Activated T-cell treated with anti-CD3 and anti-CD28 coated beads, Interleukin-2, amount 50 U/mL, for 24 hours (primary cell): ENCODE results near the gene TMEM45A.
"Not testable (repeated sequence)": the region's sequence is repeated elsewhere in the genome, so short reads cannot be mapped to it uniquely, and the experiment has no call there.

Experiments used
- DNase-seq: peaks from one replicate; pipeline ENCODE4 v3.0.0-alpha.2; 2020
- H3K27ac Mint-ChIP-seq: 2 replicates; pipeline ENCODE4 v1.8.0; 2020; ENCODE audit warnings: mild to moderate bottlenecking, mixed read lengths
- H3K27me3 Mint-ChIP-seq: 2 replicates; pipeline ENCODE4 v1.8.0; 2020; ENCODE audit warnings: mixed read lengths
- H3K36me3 Mint-ChIP-seq: 2 replicates; pipeline ENCODE4 v1.8.0; 2020; ENCODE audit warnings: low read depth, mixed read lengths
- H3K4me1 Mint-ChIP-seq: 2 replicates; pipeline ENCODE4 v1.8.0; 2020; ENCODE audit warnings: low read depth, mixed read lengths
- H3K4me3 Mint-ChIP-seq: 2 replicates; pipeline ENCODE4 v1.8.0; 2020; ENCODE audit warnings: mild to moderate bottlenecking, moderate library complexity, mixed read lengths
- H3K9me3 Mint-ChIP-seq: 2 replicates; pipeline ENCODE4 v1.8.0; 2020; ENCODE audit warnings: mixed read lengths

The TMEM45A gene

GRCh38 chr3:100562224-100562857 lies 69.9 kb downstream of the TMEM45A start:
- Mint-ChIP-seq H3K27ac (no peak overlapping the region), H3K27me3 (no peaks in the 10 kb centered on the region), H3K4me1 (peaks cover 6% of the 10 kb centered on the region), H3K9me3 (no peaks in the 10 kb centered on the region), H3K36me3 (no peaks in the 10 kb centered on the region), H3K4me3 (no peak overlapping the region)
- DNase-seq = no peak

GRCh38 chr3:100563228-100563627 lies 70.8 kb downstream of the TMEM45A start:
- DNase-seq = no peak
- Mint-ChIP-seq H3K4me1 (peaks cover 6% of the 10 kb centered on the region), H3K9me3 (no peaks in the 10 kb centered on the region), H3K27me3 (no peaks in the 10 kb centered on the region), H3K4me3 (no peak overlapping the region), H3K36me3 (no peaks in the 10 kb centered on the region), H3K27ac (no peak overlapping the region)

- Mint-ChIP-seq H3K4me3 (no peak overlapping the region), H3K4me1 (peaks cover 6% of the 10 kb centered on the region), H3K27me3 (no peaks in the 10 kb centered on the region), H3K27ac (no peak overlapping the region), H3K36me3 (no peaks in the 10 kb centered on the region), H3K9me3 (no peaks in the 10 kb centered on the region)
- no peak for DNase-seq
Measured at GRCh38 chr3:100563652-100564211, 71.3 kb downstream of the TMEM45A start.

- H3K4me1 Mint-ChIP-seq = no peaks in the 10 kb centered on the region
- peaks cover 13% of the 10 kb centered on the region for H3K27me3 Mint-ChIP-seq
- DNase-seq = no peak
- H3K9me3 Mint-ChIP-seq = no peaks in the 10 kb centered on the region
- no peak overlapping the region for H3K27ac Mint-ChIP-seq
- H3K4me3 Mint-ChIP-seq = no peak overlapping the region
- H3K36me3 Mint-ChIP-seq = no peaks in the 10 kb centered on the region
Measured at GRCh38 chr3:100570811-100571210, 78.4 kb downstream of the TMEM45A start.

- Mint-ChIP-seq H3K9me3 (no peaks in the 10 kb centered on the region), H3K27ac (no peak overlapping the region), H3K36me3 (no peaks in the 10 kb centered on the region), H3K4me1 (no peaks in the 10 kb centered on the region), H3K4me3 (no peak overlapping the region), H3K27me3 (peaks cover 16% of the 10 kb centered on the region)
- DNase-seq = no peak
Measured at GRCh38 chr3:100574536-100574935, 82.1 kb downstream of the TMEM45A start.

- peaks cover 18% of the 10 kb centered on the region for H3K27me3 Mint-ChIP-seq
- H3K27ac Mint-ChIP-seq = no peak overlapping the region
- H3K4me1 Mint-ChIP-seq = no peaks in the 10 kb centered on the region
- no peaks in the 10 kb centered on the region for H3K9me3 Mint-ChIP-seq
- no peak overlapping the region for H3K4me3 Mint-ChIP-seq
- no peaks in the 10 kb centered on the region for H3K36me3 Mint-ChIP-seq
- DNase-seq = no peak
Measured at GRCh38 chr3:100575704-100576103, 83.3 kb downstream of the TMEM45A start.

GRCh38 chr3:100577382-100578008 lies 85.1 kb downstream of the TMEM45A start:
- Mint-ChIP-seq H3K4me3 (no peak overlapping the region), H3K27me3 (peaks cover 18% of the 10 kb centered on the region), H3K9me3 (no peaks in the 10 kb centered on the region), H3K4me1 (no peaks in the 10 kb centered on the region), H3K27ac (no peak overlapping the region), H3K36me3 (no peaks in the 10 kb centered on the region)
- DNase-seq = no peak

GRCh38 chr3:100578646-100579045 lies 86.2 kb downstream of the TMEM45A start:
- no peaks in the 10 kb centered on the region for H3K36me3 Mint-ChIP-seq
- H3K4me3 Mint-ChIP-seq = no peak overlapping the region
- peaks cover 18% of the 10 kb centered on the region for H3K27me3 Mint-ChIP-seq
- H3K27ac Mint-ChIP-seq = no peak overlapping the region
- DNase-seq = no peak
- H3K9me3 Mint-ChIP-seq = no peaks in the 10 kb centered on the region
- H3K4me1 Mint-ChIP-seq = no peaks in the 10 kb centered on the region

- no peaks in the 10 kb centered on the region for H3K4me1 Mint-ChIP-seq
- H3K4me3 Mint-ChIP-seq = no peak overlapping the region
- no peaks in the 10 kb centered on the region for H3K36me3 Mint-ChIP-seq
- H3K9me3 Mint-ChIP-seq = no peaks in the 10 kb centered on the region
- H3K27ac Mint-ChIP-seq = no peak overlapping the region
- DNase-seq = no peak
- H3K27me3 Mint-ChIP-seq = peaks cover 5% of the 10 kb centered on the region
Measured at GRCh38 chr3:100580147-100580546, 87.7 kb downstream of the TMEM45A start.

- no peaks in the 10 kb centered on the region for H3K9me3 Mint-ChIP-seq
- H3K4me3 Mint-ChIP-seq = no peak overlapping the region
- no peaks in the 10 kb centered on the region for H3K36me3 Mint-ChIP-seq
- peaks cover 5% of the 10 kb centered on the region for H3K27me3 Mint-ChIP-seq
- H3K4me1 Mint-ChIP-seq = no peaks in the 10 kb centered on the region
- no peak for DNase-seq
- H3K27ac Mint-ChIP-seq = no peak overlapping the region
Measured at GRCh38 chr3:100581650-100582049, 89.2 kb downstream of the TMEM45A start.

GRCh38 chr3:100582157-100582556 lies 89.7 kb downstream of the TMEM45A start:
- H3K4me1 Mint-ChIP-seq, H3K9me3 Mint-ChIP-seq, H3K27me3 Mint-ChIP-seq, DNase-seq, H3K27ac Mint-ChIP-seq, H3K4me3 Mint-ChIP-seq, H3K36me3 Mint-ChIP-seq: not testable (repeated sequence)

GRCh38 chr3:100584101-100584660 lies 91.8 kb downstream of the TMEM45A start:
- no peak for DNase-seq
- H3K27me3 Mint-ChIP-seq = peaks cover 5% of the 10 kb centered on the region
- no peaks in the 10 kb centered on the region for H3K36me3 Mint-ChIP-seq
- H3K4me1 Mint-ChIP-seq = no peaks in the 10 kb centered on the region
- no peaks in the 10 kb centered on the region for H3K9me3 Mint-ChIP-seq
- H3K27ac Mint-ChIP-seq = no peak overlapping the region
- no peak overlapping the region for H3K4me3 Mint-ChIP-seq

- no peak overlapping the region for H3K27ac Mint-ChIP-seq
- H3K27me3 Mint-ChIP-seq = no peaks in the 10 kb centered on the region
- no peaks in the 10 kb centered on the region for H3K9me3 Mint-ChIP-seq
- H3K4me1 Mint-ChIP-seq = peaks cover 4% of the 10 kb centered on the region
- DNase-seq = no peak
- no peaks in the 10 kb centered on the region for H3K36me3 Mint-ChIP-seq
- H3K4me3 Mint-ChIP-seq = no peak overlapping the region
Measured at GRCh38 chr3:100586832-100587231, 94.4 kb downstream of the TMEM45A start.

GRCh38 chr3:100588251-100588650 lies 95.8 kb downstream of the TMEM45A start:
- peaks cover 4% of the 10 kb centered on the region for H3K4me1 Mint-ChIP-seq
- no peak for DNase-seq
- H3K27ac Mint-ChIP-seq = no peak overlapping the region
- H3K4me3 Mint-ChIP-seq = no peak overlapping the region
- no peaks in the 10 kb centered on the region for H3K36me3 Mint-ChIP-seq
- H3K27me3 Mint-ChIP-seq = no peaks in the 10 kb centered on the region
- H3K9me3 Mint-ChIP-seq = no peaks in the 10 kb centered on the region

GRCh38 chr3:100590114-100590839 lies 97.9 kb downstream of the TMEM45A start:
- Mint-ChIP-seq H3K9me3 (no peaks in the 10 kb centered on the region), H3K4me3 (no peak overlapping the region), H3K36me3 (no peaks in the 10 kb centered on the region), H3K27ac (no peak overlapping the region), H3K27me3 (no peaks in the 10 kb centered on the region), H3K4me1 (peaks cover 4% of the 10 kb centered on the region)
- DNase-seq = no peak
